Left renal pelvis (tissue), 4 donors: ENCODE data around the gene MTG1. TPM values are rescaled to one million over a fixed set of nuclear protein-coding genes. Genes with fewer than 3 reads are reported as not detected.
"Not testable (repeated sequence)": the region's sequence is repeated elsewhere in the genome, so short reads cannot be mapped to it uniquely, and the experiment has no call there.

Experiments
- DNase-seq, 4 donors: peaks; one replicate each; pipeline ENCODE4 v3.0.0-alpha.2; 2013; ENCODE audit warnings: low read depth in 4 of 4, low spot score in 3 of 4
- polyA plus RNA-seq, 4 donors: library from polyadenylated mRNA; unstranded; fragments of 120-200 nt; gene quantifications; one replicate each; pipeline ENCODE4 v1.2.1, GENCODE V29; 2013; ENCODE audit not compliant: insufficient read length in 4 of 4

Gene MTG1
- polyA plus RNA-seq, 4 donors: 55.4 to 94.7 (median 66.1) TPM

DNA sequence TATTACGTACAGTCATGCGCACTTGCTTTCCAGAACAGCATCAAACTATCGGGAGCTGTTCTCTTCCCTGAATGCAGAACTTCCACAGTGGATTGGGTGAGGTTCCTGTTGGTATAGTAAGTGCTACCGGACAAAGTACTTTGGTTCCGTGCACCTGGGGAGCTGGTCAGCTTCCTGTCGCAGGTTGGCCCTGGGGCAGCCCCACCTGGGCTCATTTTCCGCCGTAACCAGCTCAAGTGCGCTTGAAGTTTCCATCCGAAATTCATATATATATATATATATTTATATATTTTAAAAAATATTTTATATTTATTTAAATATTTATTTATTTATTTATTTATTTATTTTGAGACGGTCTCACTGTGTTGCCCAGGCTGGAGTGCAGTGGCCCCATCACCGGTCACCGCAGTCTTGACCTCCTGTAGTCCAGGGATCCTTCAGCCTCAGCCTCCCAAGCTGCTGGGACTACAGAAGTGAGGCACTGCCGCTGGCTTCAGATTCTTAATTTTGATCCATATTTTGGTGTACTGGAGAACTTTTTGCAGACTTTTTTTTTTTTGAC, 66.3 kb downstream of the MTG1 start:
- DNase-seq: no peak

- no peak for DNase-seq
Observed at GRCh38 chr10:133461027-133461426, 67.1 kb downstream of the MTG1 start.

- DNase-seq: no peak
Observed at GRCh38 chr10:133461841-133462240, 67.9 kb downstream of the MTG1 start.

- DNase-seq: no peak
Observed at GRCh38 chr10:133462512-133463305, 68.8 kb downstream of the MTG1 start.

- DNase-seq: no peak
Observed at GRCh38 chr10:133464582-133465031, 70.7 kb downstream of the MTG1 start.

- no peak for DNase-seq
Observed at GRCh38 chr10:133465191-133465949, 71.4 kb downstream of the MTG1 start.

GRCh38 chr10:133465950-133466474, 72.1 kb downstream of the MTG1 start:
- DNase-seq: no peak

DNA sequence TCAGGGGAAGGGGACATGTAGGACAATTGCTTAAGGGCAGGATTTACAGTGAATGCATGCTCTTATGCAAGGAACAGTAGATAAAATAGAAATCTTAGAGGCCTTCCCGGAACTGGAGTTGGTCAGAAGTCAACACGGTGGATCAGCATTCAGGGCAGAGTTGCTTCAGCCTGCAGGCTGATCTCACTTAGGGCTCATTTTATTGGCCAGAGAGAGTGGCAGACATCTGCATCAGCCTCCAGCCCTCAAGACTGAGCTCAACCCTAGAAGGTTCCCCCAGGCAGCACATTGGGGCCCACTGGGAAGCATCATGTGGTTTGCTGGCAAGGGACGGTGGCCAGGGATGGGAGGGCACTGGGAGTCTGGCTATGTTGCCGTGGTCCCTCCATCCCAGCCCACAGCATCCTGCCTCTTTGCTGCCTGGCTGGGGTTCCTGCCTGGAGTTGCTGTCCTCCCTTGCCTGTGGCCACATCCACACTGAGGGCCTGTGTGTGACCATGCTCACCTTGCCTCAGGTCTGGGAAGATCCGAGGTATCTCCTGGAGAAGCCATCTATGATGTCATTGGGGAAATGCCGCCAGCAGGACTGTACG, 72.8 kb downstream of the MTG1 start:
- no peak for DNase-seq

GRCh38 chr10:133467286-133467911, 73.4 kb downstream of the MTG1 start:
- no peak for DNase-seq

GRCh38 chr10:133469205-133469604, 75.2 kb downstream of the MTG1 start:
- not testable (repeated sequence) for DNase-seq

GRCh38 chr10:133471300-133472109, 77.5 kb downstream of the MTG1 start:
- no peak for DNase-seq

Other genes starting within 250 kb of the MTG1 start
- gene KNDC1, start 233.9 kb upstream of the MTG1 start, polyA plus RNA-seq: 1 to 10 TPM; 2.5 to 10.0 (median 6.9) TPM
- under 1 TPM in 1 of 4 donors, not detected in 3; 0.12 TPM for gene UTF1, start 163.9 kb upstream of the MTG1 start, polyA plus RNA-seq
- gene VENTX, start 156.3 kb upstream of the MTG1 start, polyA plus RNA-seq: under 1 TPM; 0.10 to 0.34 (median 0.23) TPM
- 1 to 10 TPM in 3 of 4 donors, under 1 TPM in 1; 0.99 to 5.0 (median 2.1) TPM for gene ADAM8, start 117.3 kb upstream of the MTG1 start, polyA plus RNA-seq
- gene TUBGCP2, start 85.3 kb upstream of the MTG1 start, polyA plus RNA-seq: 10 to 100 TPM; 45.5 to 81.2 (median 55.8) TPM
- gene ZNF511, start 85.2 kb upstream of the MTG1 start, polyA plus RNA-seq: 10 to 100 TPM; 33.9 to 41.4 (median 38.0) TPM
- gene CALY, start 57.3 kb upstream of the MTG1 start, polyA plus RNA-seq: under 1 TPM in 2 of 4 donors, not detected in 2; 0.24 to 0.59 TPM
- gene PRAP1, start 46.8 kb upstream of the MTG1 start, polyA plus RNA-seq: 1 to 10 TPM in 3 of 4 donors, under 1 TPM in 1; 0.41 to 7.5 (median 2.3) TPM
- 10 to 100 TPM; 10.8 to 25.1 (median 15.4) TPM for gene FUOM, start 36.1 kb upstream of the MTG1 start, polyA plus RNA-seq
- gene ECHS1, start 20.8 kb upstream of the MTG1 start, polyA plus RNA-seq: 100 to 1,000 TPM in 3 of 4 donors, 10 to 100 TPM in 1; 63.5 to 150 (median 134) TPM
- gene PAOX, start 14.9 kb upstream of the MTG1 start, polyA plus RNA-seq: 1 to 10 TPM; 4.3 to 7.7 (median 4.4) TPM
- 1 to 10 TPM; 3.3 to 7.3 (median 3.8) TPM for gene SPRN, start 30.5 kb downstream of the MTG1 start, polyA plus RNA-seq
- gene SCART1, start 59.8 kb downstream of the MTG1 start, polyA plus RNA-seq: 1 to 10 TPM in 3 of 4 donors, under 1 TPM in 1; 0.86 to 3.6 (median 2.1) TPM
- 1 to 10 TPM in 2 of 4 donors, under 1 TPM in 2; 0.67 to 2.3 (median 1.1) TPM for gene CYP2E1, start 133.2 kb downstream of the MTG1 start, polyA plus RNA-seq
- gene SYCE1, start 171.4 kb downstream of the MTG1 start, polyA plus RNA-seq: under 1 TPM; 0.20 to 0.63 (median 0.42) TPM
- not detected for gene FRG2B, start 232.6 kb downstream of the MTG1 start, polyA plus RNA-seq